Activated gamma-delta T cell treated with anti-CD3 and anti-CD28 coated beads, Interleukin-2, amount 50 U/mL, for 16 hours (primary cell): ENCODE data around the gene PTPRA.
A peak's percentile ranks its signal among the peaks of the same experiment; 100 is the strongest.

Source experiments
- DNase-seq: peaks from one replicate; pipeline ENCODE4 v3.0.0-alpha.2; 2020; ENCODE audit warnings: low read depth

PTPRA gene

DNA sequence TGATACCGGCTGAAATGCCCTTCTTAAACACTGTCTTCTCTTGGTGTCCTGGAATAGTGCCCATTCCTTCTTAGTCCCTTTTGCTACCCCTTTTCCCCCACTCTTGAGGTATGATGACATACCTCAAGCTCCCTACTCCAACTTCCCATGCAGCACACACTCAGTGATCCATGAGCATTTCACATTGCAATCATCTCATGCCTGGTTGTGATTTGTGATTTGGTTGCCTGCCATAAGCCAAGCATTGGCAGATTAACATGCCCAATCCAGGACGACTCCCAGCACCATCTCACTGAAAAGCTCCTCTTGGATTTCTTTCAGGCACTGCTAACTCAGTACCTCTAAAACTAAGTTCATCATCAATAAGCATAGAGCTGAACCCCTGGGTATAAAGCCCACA lies 14.7 kb upstream of the PTPRA start:
- no peak for DNase-seq

DNA sequence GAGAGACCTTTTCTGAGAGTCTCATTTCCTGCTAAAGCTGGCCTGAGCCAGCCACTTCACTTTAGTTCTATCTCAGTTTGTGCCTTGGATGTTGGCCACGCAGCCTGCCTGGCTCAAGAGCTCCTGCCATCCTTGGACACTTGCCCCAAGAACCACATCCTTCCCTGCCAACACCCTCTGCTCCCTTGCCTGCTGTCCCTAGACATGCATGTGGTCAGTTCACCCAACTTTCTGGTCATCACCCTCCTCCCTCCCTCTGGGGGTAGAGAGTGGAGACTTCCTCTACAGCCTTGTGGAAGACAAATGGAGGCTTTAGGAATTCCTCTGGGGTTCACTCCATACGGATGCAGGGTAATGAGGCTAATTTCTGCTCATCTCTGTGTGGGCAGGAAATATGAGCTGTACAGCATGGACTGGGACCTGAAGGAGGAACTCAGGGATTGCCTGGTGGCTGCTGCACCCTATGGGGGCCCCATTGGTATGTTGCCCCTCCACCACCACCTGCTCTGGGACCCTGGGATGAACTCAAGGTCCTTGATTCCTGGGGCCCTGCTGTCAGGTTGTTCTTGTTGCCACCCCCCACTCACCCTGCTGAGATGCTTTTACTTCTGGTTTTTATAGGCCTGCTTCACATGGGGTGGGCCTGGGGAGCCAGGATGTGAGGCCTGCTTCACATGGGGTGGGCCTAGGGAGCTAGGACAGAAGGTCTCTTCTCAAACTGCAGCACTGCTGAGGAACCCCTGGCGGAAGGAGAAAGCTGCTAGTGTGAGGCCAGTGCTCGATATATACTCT lies 13.8 kb upstream of the PTPRA start:
- no peak for DNase-seq

DNA sequence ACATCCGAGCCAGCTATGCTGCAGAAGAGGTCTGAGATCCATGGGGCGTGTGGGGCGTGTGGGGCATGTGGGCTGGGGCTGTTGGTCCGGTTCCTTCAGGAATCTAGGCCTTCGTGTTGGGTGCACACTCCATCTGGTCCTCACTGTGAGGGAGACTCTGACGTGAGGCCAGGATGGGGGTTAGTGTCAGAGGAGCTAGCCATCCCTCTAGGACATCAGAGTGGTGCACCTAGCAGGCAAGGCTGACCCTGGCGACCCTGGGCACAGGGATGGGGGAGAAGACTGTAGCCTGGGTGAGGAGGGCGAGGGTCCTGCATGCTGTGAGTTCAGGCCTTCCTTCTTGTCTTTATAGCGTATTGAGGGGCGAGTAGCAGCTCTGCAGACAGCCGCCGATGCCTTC lies 8.7 kb upstream of the PTPRA start:
- DNase-seq, result no peak

DNA sequence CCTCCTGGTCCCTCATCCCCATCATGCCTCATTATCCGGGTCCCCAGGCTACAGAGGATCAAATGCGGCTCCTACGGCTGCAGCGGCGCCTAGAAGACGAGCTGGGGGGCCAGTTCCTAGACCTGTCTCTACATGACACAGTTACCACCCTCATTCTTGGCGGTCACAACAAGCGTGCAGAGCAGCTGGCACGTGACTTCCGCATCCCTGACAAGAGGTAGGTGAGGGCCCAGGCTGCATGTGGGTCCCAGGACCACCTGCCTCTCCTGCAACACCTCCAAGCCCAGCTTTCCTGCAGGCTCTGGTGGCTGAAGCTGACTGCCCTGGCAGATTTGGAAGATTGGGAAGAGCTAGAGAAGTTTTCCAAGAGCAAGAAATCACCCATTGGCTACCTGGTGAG lies 8.2 kb upstream of the PTPRA start:
- DNase-seq, result no peak

DNA sequence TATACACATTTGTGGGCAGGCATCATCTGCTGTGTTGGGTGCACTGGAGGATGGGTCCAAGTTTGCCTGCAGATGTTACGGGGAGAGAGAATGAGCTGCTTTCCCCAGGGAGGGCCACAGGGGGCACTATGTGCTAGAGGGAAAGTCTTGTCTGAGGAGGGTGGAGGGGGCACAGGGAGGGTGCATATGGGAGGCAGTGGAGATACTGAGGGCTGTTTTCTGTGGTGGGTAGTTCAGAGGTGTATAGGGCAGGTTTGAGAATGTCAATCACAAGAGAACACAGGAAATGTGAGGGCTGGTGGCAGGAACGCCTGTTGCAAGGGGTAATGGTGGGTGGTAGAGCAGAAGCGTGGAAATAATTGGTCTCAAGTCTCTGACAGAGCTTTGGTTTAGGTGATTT lies 7.7 kb upstream of the PTPRA start:
- DNase-seq, result no peak

DNA sequence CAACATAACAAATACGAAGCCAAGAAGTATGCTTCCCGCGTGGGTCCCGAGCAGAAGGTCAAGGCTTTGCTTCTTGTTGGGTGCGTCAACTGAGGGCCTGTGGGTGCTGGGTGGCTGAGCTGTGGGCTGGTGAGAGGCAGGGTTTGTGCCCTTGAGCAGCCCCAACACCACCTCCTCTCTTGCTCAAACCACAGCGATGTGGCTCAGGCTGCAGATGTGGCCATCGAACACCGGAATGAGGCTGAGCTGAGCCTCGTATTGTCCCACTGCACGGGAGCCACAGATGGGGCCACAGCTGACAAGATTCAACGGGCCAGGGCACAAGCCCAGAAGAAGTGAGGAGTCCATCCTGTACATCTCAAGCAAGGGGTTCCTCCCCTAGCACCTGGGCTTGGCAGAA lies 7.0 kb upstream of the PTPRA start:
- no peak for DNase-seq

DNA sequence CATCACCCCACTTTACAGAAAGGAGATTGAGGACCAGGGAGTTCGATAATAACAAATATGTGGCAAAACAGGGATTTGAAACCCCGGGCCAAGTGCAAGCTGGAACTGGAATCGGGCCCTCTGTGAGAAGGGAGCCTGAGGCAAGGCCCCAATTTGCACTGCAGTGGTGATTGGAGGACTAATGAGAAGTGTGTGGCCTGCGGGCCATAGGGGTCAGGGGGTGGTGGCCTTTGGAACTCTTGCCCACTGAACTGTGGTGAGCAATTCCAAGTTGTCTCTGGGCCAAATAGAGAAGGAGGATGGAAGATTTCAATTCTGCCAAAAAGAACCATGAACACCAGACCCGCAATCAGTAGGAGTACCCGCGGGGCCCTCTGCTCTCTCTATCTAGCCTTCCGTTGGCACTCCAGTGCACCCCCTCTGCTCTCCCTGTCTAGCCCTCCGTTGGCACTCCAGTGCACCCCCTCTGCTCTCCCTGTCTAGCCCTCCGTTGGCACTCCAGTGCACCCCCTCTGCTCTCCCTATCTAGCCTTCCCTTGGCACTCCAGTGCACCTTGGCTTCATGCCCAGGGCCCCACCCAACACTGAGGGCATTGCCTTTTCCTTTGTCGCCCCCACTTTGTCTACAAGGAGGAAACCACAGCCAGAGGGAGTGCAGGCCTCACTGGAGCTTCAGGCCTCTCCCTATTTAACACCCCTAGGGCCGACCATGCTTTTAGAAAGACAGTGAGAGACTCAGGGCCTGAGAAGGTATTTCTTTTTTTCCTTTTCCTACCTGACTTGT lies 6.0 kb upstream of the PTPRA start:
- DNase-seq, result no peak

DNA sequence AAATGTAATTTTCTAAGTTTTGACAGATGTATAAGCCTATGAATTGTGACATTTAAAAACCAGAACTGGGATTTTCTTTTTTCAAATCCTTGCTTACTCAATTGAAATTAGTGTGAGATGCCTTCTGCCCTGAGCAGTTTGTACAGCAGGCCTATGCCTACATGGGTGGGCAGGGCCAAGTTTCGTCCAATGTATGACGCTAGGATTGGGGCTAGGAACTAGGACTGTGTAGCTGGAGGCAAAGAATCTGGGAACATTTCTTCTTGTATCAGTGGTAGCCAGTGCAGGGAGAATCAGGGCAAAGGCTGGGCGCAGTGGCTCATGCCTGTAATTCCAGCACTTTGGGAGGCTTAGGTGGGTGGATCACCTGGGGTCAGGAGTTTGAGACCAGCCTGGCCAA lies 3.9 kb upstream of the PTPRA start:
- DNase-seq, result no peak

DNA sequence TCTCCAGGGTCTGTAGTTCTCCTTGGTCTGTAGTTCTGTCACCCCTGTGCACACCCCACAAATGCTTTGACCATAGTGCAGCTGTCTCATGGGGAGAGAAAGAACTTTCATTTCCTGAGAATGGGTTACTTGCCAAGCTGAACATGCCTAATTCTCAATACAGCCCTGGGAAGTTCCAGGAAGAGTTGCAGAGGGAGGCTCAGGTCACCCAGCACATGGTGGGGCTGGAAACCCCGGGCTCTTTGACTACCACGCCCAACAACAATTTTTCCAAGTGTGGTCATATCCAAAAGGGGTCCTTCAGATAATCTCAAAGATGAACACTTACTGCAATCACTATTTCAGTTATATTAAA lies 2.2 kb upstream of the PTPRA start:
- no peak for DNase-seq

DNA sequence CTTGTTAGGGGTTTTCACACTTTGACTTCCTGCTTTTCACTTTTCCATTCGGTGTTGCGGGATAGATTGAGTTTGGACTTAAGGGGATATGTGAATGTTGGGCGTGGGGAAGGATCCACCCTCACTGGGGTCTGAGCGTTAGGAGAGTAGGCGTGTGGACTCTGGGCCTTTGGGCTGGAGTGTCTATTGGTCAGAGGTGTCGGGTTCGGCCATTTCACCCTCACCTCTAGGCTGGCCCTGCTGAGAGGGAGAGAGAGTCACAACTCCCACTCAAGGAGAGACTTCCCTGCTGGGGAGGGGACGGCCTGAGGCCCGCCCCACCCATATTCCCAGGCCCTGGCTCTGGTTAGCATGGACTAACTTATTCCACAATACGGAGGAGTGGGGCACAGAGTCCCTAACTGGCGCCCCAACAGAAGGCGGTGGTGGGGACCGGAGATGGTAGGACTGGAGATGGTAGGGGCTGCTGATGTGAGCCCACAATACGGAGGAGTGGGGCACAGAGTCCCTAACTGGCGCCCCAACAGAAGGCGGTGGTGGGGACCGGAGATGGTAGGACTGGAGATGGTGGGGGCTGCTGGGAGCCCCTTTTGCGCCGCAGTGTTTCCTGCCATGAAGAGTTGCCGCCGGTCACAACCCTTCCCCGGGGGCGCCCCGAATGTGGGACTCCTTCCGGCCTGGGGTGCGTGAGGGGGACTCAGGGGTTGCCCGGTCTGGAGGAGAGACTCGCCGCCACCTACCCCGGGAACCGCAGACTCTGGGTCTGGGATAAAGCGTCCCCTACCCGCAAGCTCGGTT lies 1.4 kb upstream of the PTPRA start:
- no peak for DNase-seq

DNA sequence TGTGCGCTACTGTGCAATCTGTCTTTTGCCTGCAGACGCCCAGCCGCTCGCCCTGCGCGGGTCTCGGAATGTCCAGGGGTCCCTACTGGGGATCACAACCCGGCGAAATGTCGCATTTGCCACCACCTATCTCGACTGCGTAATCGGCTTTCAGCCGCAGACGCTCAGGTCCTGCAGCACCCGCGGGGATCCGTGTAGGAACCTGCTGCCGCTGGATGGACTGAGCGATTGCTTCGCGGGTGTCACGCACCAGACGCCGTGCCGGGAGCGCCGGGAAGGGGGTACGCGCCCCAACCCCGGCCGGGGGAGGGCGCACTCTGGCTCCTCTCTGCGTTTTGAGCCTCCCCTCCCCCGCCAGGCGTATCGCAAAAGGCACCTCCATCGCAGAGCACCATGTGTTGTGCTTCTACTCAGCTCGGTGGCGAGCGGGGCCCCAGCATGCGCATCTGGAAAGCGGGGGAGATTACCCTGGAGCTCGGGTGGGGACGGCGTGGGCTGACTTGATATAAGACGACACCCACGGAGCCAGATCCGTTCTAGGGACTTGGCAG lies 747 bp upstream of the PTPRA start:
- peak; percentile 60 for DNase-seq

DNA sequence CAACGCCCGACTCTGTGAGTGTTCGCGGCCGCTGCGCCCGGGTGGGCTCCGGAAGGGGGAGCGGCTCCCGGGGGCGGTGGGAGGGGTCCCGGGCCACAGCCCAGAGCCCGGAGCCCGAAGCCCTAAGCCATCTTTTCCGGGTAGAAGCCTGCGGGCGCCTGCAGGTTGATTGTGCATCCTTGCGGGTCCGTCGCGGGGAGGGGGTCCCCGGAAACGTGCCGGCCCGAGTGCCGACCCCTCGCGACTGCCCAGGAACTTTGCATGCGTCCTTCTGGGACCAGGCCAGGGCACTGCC lies 413 bp downstream of the PTPRA start:
- peak; percentile 62 for DNase-seq

DNA sequence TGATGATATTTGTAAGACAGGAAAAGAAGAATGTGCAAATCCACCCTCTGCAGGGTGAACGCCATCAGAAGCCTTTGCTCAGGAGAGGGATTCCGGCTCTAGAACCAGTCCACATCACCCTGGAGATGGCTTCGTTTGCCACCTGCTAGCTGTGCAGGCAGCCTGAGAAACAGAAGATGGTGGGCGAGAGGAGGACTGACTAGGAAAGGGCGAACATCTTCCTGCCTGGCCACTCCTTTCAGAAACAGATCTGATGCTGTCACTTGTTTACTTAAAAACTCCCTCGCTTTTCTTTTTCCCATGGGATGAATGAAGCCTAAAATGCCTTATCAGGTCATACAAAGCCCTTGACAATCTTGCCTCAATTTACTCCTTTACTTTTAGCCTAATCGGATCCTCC lies 1.2 kb downstream of the PTPRA start:
- no peak for DNase-seq

DNA sequence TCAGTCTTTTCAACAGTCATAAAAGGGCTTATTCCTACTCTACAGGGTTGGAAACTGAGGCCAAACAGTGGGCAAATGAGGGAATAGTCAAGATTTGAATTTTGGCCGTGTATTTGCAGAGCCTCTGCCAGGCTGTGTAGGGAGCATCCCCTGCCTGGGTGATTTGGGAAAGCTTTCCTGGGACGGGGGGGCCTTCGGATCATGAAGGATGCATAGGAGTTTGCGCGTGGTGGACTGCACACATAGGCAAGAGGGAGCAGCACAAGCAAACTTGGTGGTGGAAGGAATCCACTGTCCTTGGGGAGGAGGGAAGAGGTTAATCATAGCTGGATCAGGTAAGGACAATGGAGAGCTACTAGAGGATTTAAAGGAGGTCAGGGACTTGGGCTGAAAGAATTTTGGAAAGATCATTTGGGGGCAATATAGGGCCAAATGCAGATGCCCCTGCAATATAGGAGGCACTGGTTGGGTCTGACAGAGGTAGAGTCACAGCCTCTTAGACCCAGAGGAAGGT lies 2.5 kb downstream of the PTPRA start:
- no peak for DNase-seq

DNA sequence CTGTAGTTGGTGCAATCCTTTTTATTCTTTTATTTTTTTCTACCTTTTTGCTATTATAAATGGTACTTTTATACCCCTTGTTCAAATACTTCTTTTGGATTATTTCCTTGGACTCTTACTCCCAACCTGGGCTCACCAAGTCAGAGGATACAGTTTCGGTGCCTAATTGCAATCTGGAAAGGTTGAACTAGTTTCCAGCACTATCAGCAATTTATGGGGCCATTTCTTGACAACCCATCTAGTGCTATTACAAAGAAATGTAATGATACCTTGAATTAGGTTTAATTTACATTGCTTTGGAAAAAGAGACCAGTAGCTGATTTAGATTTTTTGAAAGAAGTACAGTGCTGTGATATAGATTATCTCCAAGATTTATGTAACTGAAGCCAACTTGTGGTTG lies 5.2 kb downstream of the PTPRA start:
- DNase-seq, result no peak

DNA sequence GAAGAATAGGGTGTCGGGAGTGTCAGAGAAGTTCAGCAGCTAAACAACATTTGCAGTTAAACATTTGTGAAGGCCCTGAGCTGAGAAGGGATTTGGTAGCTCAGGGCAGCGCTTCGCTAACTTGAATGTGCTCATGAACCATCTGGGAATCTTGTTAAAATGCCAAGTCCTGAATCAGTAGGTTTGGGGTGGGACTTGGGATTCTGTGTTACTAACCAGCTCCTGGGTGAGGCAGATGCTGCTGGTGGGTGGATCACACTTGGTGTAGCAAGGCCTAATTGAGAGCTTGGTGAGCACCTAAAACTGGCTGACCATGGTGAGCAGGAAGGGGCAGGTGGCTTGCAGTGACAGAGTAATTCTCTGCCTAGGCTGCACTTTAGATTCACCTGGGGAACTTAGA lies 5.9 kb downstream of the PTPRA start:
- no peak for DNase-seq

DNA sequence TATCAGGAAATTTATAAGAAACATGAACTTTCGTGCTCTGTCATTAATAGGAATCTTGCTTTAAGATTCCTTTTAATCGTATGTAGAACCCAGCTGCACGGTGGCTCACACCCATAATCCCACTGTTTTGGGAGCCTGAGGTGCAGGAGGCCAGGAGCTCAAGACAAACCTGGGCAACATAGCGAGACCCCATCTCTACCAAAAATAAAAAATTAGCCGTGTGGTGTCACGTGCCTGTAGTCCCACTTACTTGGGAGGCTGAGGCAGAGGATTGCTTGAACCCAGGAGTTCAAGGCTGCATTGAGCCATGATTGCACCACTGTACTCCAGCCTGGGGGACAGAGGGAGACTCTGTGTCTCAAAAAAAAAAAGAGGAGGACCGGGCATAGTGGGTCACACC lies 7.4 kb downstream of the PTPRA start:
- DNase-seq, result no peak

DNA sequence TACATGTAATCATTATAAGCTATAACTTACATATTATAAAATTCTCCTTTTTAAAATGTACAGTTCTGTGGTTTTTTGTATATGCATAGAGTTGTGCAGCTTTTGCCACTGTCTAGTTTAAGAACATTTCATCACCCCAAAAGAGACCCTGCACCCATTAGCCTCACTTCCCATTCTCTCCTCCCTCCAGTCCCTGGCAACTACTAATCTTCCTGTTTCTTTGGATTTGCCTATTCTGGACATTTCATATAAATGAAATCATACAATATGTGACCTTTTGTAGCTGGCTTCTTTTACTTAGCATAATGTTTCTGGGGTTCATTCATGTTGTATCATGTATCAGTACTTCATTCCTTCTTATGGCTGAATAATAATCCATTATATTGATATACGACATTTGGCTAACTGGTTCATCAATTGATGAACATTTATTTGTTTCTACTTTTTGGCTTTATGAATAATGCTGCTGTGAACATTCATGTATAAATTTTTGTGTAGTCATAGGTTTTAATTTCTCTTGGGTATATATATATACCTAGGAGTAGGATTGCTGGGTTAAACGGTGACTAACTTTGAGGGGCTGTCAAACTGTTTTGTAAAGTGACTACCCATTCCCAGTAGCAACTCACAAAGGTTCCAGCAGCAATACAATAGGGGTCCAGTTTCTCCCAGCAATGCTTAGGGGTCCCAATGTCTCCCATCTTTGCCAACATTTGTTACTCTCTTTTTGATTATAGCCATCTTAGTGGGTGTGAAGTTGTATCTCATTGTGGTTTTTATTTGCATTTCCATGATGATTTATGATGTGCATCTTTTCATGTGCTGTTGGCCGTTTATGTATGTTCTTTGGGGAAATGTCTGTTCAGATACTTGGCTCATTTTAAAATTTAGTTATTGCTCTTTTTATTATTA lies 10.7 kb downstream of the PTPRA start:
- no peak for DNase-seq

DNA sequence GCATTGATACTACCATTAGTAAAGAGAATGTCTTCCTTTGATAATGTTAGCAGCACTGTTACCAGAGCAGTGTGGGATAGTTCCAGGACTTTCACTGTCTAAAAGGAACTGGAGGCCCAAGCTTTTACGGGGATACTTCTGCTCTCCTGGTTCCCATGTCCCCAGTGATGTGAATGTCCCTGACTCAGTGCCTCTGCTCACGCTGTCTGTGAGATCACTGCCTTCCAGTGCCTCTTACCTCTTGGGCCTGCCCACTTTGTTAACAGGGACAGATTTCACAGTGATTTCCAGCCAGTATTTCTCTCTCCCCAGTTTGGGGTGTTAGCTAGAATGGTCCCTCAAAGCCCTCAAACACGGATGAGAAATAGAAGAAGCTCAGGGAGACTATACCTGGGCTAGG lies 14.4 kb downstream of the PTPRA start:
- DNase-seq, result no peak

DNA sequence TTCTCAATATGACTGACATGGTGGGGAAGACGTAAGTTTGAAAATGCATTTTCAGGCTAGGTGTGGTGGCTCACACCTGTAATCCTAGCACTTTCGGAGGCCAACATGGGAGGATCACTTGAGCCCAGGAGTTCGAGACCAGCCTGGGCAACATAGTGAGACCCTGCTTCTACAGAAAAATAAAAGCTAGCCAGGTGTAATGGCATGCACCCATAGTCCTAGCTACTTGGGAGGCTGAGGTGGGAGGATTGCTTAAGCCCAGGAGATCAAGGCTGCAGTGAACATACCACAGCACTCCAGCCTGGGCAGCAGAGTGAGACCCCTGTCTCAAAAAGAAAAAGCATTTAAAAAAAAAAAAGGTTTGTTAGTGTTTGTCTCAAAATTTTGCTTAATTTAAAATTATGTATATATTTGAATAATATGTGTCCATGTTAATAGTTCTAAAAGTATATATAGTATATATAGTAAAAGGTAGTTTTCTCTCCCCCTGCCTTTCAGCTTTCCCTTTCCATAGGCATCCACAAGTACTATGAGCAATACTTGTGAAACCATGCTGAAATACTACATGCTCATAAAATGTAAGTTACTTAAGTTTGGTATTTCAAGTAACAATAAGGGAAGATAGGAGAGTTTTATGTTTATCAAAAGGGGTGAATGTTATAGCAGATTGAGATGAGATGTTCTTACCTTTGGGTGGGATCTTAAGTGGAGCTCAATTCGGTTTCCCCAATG lies 15.1 kb downstream of the PTPRA start:
- DNase-seq, result no peak

DNA sequence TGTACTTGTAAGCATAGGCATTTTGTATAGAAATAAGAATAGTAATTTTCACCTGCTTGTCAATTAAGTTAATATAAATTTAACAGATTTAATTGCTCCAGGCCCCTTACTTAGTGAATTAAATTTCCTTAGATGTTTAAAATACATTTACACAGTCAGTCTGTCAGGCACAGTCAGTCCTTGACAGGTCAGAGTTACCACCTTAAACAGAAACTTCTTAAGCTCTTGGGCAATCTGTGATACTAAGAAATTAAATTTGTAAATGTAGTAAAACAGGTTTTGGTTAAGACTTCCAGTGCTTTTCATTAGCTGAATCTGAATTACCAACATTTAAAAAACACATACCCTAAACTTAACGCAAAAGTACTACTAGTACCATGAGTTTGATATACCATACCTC lies 15.9 kb downstream of the PTPRA start:
- DNase-seq, result no peak
